Thoracic aorta (tissue), 2 donors: ENCODE measurements around the gene PTPRN2. TPM values are rescaled to one million over a fixed set of nuclear protein-coding genes. Genes with fewer than 3 reads are reported as not detected.

Experiments
- ATAC-seq: fragments of 150-250 bp; one replicate; pipeline ENCODE4 v1.8.0; 2017; ENCODE audit warnings: low read depth; ENCODE audit not compliant: insufficient number of reproducible peaks, low FRiP score
- DNase-seq: peaks from one replicate; pipeline ENCODE4 v3.0.0-alpha.2; 2020; ENCODE audit warnings: low spot score
- H3K27ac ChIP-seq, 2 donors: fragments of 200-600 bp; sonication (generic); 1 replicate in 1 of 2; 2 replicates in 1 of 2; pipeline ENCODE4 v1.5.1; 2016; ENCODE audit warnings: mild to moderate bottlenecking in 2 of 2, moderate library complexity in 2 of 2
- H3K27me3 ChIP-seq: fragments of 200-600 bp; sonication (generic); replicated peaks from 2 replicates; pipeline ENCODE4 v1.6.0; 2016; ENCODE audit warnings: mild to moderate bottlenecking; ENCODE audit not compliant: insufficient read depth
- H3K36me3 ChIP-seq: fragments of 200-600 bp; sonication (generic); one replicate; pipeline ENCODE4 v1.5.1; 2016
- H3K4me1 ChIP-seq, 2 donors: fragments of 200-600 bp; sonication (generic); 1 replicate in 1 of 2; 2 replicates in 1 of 2; pipeline versions ENCODE4 v1.5.1 to v1.6.0; 2016; ENCODE audit warnings: low read depth in 2 of 2, mild to moderate bottlenecking in 1 of 2; ENCODE audit not compliant: control insufficient read depth in 1 of 2
- H3K4me3 ChIP-seq: fragments of 200-600 bp; sonication (generic); 2 replicates; pipeline ENCODE4 v1.5.1; 2016; ENCODE audit warnings: mild to moderate bottlenecking
- H3K9me3 ChIP-seq: fragments of 200-600 bp; sonication (generic); 2 replicates; pipeline ENCODE4 v1.5.1; 2016
- total RNA-seq, 2 donors: library from RNA; depleted of rRNA; stranded (reverse); fragments of >200 nt; gene quantifications; one replicate each; pipeline versions ENCODE4 v1.1.0 to v1.2.3, GENCODE V29; 2016
- TF ChIP-seq, protein P1 (sequence below): fragments of 200-600 bp; sonication (generic); IDR thresholded peaks from one replicate; pipeline ENCODE4 v1.5.1; 2019; ENCODE audit warnings: antibody characterized with exemption

The PTPRN2 gene
- total RNA-seq, 2 donors from 2014 or later = 2.2 to 3.1 TPM

DNA sequence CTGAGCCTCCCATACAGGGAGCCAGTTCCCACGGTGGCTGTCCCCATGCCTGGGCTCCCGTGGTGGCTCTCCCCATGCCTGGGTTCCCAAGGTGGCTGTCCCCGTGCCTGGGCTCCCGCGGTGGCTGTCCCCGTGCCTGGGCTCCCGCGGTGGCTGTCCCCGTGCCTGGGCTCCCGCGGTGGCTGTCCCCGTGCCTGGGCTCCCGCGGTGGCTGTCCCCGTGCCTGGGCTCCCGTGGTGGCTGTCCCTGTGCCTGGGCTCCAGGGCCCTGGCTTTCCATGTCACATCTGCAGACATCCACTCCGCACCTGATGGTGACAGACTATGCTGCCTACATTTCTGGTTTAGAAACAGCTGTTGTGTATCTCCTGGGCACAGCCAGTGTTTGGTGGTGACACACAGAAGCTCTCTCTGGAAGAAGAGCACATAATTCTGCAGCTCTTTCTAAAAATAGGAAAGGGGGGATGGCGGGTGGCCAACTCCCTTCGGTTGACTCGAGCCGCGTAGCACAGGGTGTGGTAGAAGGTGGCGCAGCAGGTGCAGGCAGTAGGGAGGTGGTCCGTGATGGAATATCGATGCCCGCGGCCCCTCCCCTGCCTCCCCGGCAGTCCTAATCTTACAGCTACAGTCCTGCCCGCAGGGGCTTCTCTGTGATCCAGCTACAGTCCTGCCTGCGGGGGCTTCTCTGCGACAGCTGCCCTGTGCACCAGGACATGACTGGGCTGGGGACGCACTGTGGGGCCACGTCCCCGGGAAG, 999.6 kb downstream of the PTPRN2 start:
- Histone ChIP-seq H3K27ac (no peak overlapping the region), H3K4me3 (no peak overlapping the region), H3K27me3 (no peaks in the 10 kb centered on the region), H3K36me3 (no peaks in the 10 kb centered on the region), H3K4me1 (no peaks in the 10 kb centered on the region), H3K9me3 (no peaks in the 10 kb centered on the region)
- ATAC-seq = no peak
- DNase-seq = no peak
- TF ChIP-seq, protein P1, sequence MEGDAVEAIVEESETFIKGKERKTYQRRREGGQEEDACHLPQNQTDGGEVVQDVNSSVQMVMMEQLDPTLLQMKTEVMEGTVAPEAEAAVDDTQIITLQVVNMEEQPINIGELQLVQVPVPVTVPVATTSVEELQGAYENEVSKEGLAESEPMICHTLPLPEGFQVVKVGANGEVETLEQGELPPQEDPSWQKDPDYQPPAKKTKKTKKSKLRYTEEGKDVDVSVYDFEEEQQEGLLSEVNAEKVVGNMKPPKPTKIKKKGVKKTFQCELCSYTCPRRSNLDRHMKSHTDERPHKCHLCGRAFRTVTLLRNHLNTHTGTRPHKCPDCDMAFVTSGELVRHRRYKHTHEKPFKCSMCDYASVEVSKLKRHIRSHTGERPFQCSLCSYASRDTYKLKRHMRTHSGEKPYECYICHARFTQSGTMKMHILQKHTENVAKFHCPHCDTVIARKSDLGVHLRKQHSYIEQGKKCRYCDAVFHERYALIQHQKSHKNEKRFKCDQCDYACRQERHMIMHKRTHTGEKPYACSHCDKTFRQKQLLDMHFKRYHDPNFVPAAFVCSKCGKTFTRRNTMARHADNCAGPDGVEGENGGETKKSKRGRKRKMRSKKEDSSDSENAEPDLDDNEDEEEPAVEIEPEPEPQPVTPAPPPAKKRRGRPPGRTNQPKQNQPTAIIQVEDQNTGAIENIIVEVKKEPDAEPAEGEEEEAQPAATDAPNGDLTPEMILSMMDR = no peak

DNA sequence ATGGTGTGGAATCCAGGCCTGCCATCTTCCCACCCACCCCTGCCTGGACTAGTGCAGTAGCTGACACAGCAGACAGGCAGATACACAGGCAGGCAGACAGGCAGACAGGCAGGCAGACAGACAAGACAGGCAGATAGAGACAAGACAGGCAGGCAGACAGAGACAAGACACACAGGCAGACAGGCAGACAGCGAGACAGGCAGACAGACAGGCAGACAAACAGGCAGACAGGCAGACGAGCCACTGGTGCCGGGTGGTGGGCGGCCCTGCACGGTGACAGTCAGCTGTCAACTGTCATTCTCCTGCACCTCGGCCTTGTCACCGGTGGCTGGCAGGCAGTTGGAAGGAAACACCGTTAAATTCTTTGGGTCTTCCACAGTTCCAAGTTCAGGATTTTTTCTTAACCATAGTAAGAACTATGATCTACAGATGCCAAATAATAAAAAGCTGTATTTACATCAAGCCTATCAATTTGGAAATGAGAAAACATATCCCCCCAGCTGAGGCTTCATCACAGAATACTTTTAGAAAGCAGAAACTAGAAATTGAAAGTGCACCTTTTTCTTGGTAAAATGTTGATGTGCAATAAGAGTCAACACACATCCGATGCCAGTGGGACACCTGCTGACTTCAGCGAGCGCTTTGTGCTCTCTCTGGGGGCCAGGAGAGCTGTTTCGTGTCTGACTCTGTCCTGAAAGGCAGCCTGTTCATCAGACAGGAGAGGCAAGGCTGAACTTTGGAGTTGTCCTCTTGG, 1000.4 kb downstream of the PTPRN2 start:
- H3K9me3 ChIP-seq = no peaks in the 10 kb centered on the region
- no peak overlapping the region for H3K4me3 ChIP-seq
- no peak overlapping the region for H3K27ac ChIP-seq
- H3K27me3 ChIP-seq = no peaks in the 10 kb centered on the region
- DNase-seq (no peak), ATAC-seq (no peak)
- no peaks in the 10 kb centered on the region for H3K36me3 ChIP-seq
- TF ChIP-seq, protein P1 = no peak
- H3K4me1 ChIP-seq = no peaks in the 10 kb centered on the region

DNA sequence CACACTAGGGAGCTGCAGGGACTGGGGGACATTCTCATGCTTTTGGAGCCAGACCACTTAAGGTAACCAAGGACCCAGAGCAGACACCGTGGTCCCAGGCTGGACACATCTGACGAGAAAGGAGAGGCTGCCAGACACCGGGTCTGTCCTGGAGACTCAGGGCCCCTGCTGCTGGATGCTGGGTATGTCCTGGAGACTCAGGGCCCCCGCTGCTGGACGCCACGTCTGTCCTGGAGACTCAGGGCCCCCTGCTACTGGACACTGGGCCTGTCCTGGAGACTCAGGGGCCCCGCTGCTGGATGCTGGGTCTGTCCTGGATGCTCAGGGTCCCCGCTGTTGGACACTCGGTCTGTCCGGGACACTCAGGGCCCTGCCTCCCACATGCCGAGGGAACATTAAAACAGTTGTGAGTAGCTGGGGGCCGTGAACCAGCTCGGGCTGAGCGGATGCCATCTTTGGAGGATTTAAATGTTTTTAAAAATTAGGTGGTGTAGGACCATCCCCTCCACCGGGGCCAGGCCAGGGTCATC, 1001.1 kb downstream of the PTPRN2 start:
- Histone ChIP-seq H3K4me3 (no peak overlapping the region), H3K4me1 (no peaks in the 10 kb centered on the region), H3K36me3 (no peaks in the 10 kb centered on the region), H3K27ac (no peak overlapping the region), H3K27me3 (no peaks in the 10 kb centered on the region), H3K9me3 (no peaks in the 10 kb centered on the region)
- DNase-seq (no peak), ATAC-seq (no peak)
- TF ChIP-seq, protein P1 = no peak

DNA sequence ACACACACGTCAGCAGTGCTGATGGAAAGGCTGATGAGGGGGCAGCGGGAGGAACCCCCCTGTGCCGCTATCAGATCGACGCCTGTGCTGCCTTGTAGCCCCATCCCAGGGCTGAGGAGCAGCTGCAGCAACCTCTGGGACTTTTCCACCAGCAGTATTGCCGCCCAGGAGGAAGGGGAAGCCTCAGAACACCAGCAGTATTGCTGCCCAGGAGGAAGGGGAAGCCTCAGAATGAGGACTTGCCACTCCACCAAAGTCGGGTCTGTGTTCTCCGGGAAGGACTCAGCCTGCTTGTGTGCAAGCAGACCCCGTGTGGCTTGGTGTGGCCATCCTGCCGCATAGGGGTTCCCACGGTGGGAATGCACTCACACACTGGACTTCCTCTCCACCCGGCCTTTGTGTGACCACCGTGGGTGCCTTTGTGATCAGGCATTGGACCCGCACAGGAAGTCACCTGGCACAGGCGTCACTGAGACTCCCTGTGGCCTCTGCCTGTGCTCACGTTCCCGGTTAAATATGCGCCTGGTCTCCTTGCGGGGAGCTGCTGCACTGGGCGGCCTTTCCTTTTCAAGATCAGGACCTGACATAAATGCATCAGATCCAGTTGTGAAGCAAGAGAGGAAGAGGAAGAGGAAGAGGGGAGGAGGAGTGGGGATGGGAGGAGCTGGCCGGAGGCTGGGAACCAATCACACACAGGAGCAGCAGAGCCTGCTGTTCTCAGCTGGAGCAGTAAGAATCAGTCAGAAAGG, 1002.3 kb downstream of the PTPRN2 start:
- no peaks in the 10 kb centered on the region for H3K4me1 ChIP-seq
- TF ChIP-seq, protein P1 = no peak
- no peaks in the 10 kb centered on the region for H3K27me3 ChIP-seq
- no peak overlapping the region for H3K27ac ChIP-seq
- no peaks in the 10 kb centered on the region for H3K36me3 ChIP-seq
- no peak for ATAC-seq
- no peak for DNase-seq
- no peaks in the 10 kb centered on the region for H3K9me3 ChIP-seq
- no peak overlapping the region for H3K4me3 ChIP-seq

DNA sequence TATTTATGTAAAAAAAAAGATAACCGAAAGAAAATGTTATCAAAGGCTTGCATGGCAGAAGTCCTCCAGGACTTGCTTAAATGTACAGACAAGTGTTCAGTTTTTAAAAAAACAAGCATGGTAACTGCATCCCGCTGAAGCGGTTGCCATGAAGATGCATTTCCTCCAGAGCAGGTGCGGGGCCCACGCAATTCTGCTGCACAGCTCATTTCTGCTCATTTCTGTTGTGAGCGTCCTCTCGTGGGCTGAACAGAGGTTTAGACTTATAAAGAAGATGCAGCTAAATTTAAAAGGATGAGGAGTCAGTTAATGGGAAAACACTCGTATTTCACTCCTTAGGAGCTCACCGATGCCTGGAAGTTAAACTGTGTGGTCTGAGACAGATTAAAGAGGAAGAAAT, 1003.2 kb downstream of the PTPRN2 start:
- Histone ChIP-seq H3K9me3 (no peaks in the 10 kb centered on the region), H3K4me3 (no peak overlapping the region), H3K36me3 (no peaks in the 10 kb centered on the region), H3K27me3 (no peaks in the 10 kb centered on the region), H3K27ac (no peak overlapping the region), H3K4me1 (no peaks in the 10 kb centered on the region)
- ATAC-seq (no peak), DNase-seq (no peak)
- TF ChIP-seq, protein P1 = no peak
